HepG2 (cell line): ENCODE results near the gene C1orf116. TPM values are rescaled to one million over a fixed set of nuclear protein-coding genes. Genes with fewer than 3 reads are reported as not detected.

Source experiments
- AKAP8 ChIP-seq: sonication (generic); formaldehyde crosslinking; IDR thresholded peaks from 2 replicates; pipeline ENCODE4 v1.5.1; 2020; ENCODE audit warnings: mild to moderate bottlenecking, missing genetic modification reagents
- CBFB ChIP-seq: sonication (generic); formaldehyde crosslinking; IDR thresholded peaks from 2 replicates; pipeline ENCODE4 v1.4.0; 2020; ENCODE audit warnings: missing genetic modification reagents
- ELF3 ChIP-seq: IDR thresholded peaks from 2 replicates; pipeline ENCODE4 v1.6.1; 2016; ENCODE audit warnings: missing genetic modification reagents, missing compliant biosample characterization
- ERF ChIP-seq: IDR thresholded peaks from 2 replicates; pipeline ENCODE4 v1.6.1; 2018; ENCODE audit warnings: missing biosample characterization, missing genetic modification reagents
- FIP1L1 ChIP-seq: fragments of 200-400 bp; formaldehyde crosslinking; IDR thresholded peaks from 2 replicates; pipeline ENCODE4 v1.6.1; 2018; ENCODE audit warnings: low read depth, mild to moderate bottlenecking, low read length, moderate library complexity, borderline replicate concordance; ENCODE audit not compliant: insufficient read depth
- FOXA1 ChIP-seq, 2 experiments: fragments of 450-650 bp in 1 of 2; sonication (generic) in 1 of 2; formaldehyde crosslinking in 1 of 2; IDR thresholded peaks; 2 replicates each; pipeline versions ENCODE4 v1.4.0 to v1.6.1; 2016 to 2020; ENCODE audit warnings: missing genetic modification reagents in 1 of 2
- GATAD2A ChIP-seq: IDR thresholded peaks from 2 replicates; pipeline ENCODE4 v1.6.1; 2016
- HHEX ChIP-seq: IDR thresholded peaks from 2 replicates; pipeline ENCODE4 v1.6.1; 2016; ENCODE audit warnings: control low read depth
- HMG20B ChIP-seq: conservative IDR thresholded peaks from 2 replicates; pipeline ENCODE4 v1.6.1; 2016; ENCODE audit warnings: missing genetic modification reagents, missing compliant biosample characterization
- KMT2B ChIP-seq: IDR thresholded peaks from 2 replicates; pipeline ENCODE4 v1.6.1; 2016; ENCODE audit warnings: missing genetic modification reagents, missing compliant biosample characterization
- MBD4 ChIP-seq: IDR thresholded peaks from 2 replicates; pipeline ENCODE4 v1.6.1; 2012; ENCODE audit warnings: low read length, inconsistent platforms, borderline replicate concordance
- NFYB ChIP-seq: sonication (generic); formaldehyde crosslinking; IDR thresholded peaks from 2 replicates; pipeline ENCODE4 v1.4.0; 2020; ENCODE audit warnings: missing genetic modification reagents
- NR3C1 ChIP-seq: sonication (generic); formaldehyde crosslinking; IDR thresholded peaks from 2 replicates; pipeline ENCODE4 v1.4.0; 2020; ENCODE audit warnings: missing genetic modification reagents
- RCOR2 ChIP-seq: IDR thresholded peaks from 2 replicates; pipeline ENCODE4 v1.6.1; 2016; ENCODE audit warnings: missing biosample characterization, missing genetic modification reagents
- SOX6 ChIP-seq, 2 experiments: fragments of 450-650 bp in 1 of 2; sonication (generic) in 1 of 2; formaldehyde crosslinking in 1 of 2; IDR thresholded peaks; 2 replicates each; pipeline versions ENCODE4 v1.4.0 to v1.6.1; 2017 to 2020; ENCODE audit warnings: antibody characterized with exemption in 1 of 2, mild to moderate bottlenecking in 1 of 2, missing genetic modification reagents in 1 of 2
- YEATS2 ChIP-seq: sonication (generic); formaldehyde crosslinking; IDR thresholded peaks from 2 replicates; pipeline ENCODE4 v1.4.0; 2020; ENCODE audit warnings: missing genetic modification reagents, borderline replicate concordance
- ZBTB38 ChIP-seq: sonication (generic); formaldehyde crosslinking; IDR thresholded peaks from 2 replicates; pipeline ENCODE4 v1.5.1; 2020; ENCODE audit warnings: mild to moderate bottlenecking, missing genetic modification reagents
- ZNF10 ChIP-seq: sonication (generic); formaldehyde crosslinking; IDR thresholded peaks from 2 replicates; pipeline ENCODE4 v1.4.0; 2020; ENCODE audit warnings: mild to moderate bottlenecking, low read depth, missing genetic modification reagents, borderline replicate concordance
- ZNF124 ChIP-seq: sonication (generic); formaldehyde crosslinking; IDR thresholded peaks from 2 replicates; pipeline ENCODE4 v1.4.0; 2020; ENCODE audit warnings: missing genetic modification reagents
- ZNF230 ChIP-seq: sonication (generic); formaldehyde crosslinking; IDR thresholded peaks from 2 replicates; pipeline ENCODE4 v1.4.0; 2020; ENCODE audit warnings: mild to moderate bottlenecking, missing genetic modification reagents
- ZNF296 ChIP-seq: sonication (generic); formaldehyde crosslinking; conservative IDR thresholded peaks from 2 replicates; pipeline ENCODE4 v1.5.0; 2020; ENCODE audit warnings: mild to moderate bottlenecking, missing genetic modification reagents
- ZNF788 ChIP-seq: sonication (generic); formaldehyde crosslinking; IDR thresholded peaks from 2 replicates; pipeline ENCODE4 v1.5.0; 2020; ENCODE audit warnings: mild to moderate bottlenecking, missing genetic modification reagents, borderline replicate concordance
- ZSCAN25 ChIP-seq: sonication (generic); formaldehyde crosslinking; IDR thresholded peaks from 2 replicates; pipeline ENCODE4 v1.8.0; 2022; ENCODE audit warnings: mild to moderate bottlenecking, missing genetic modification reagents
- polyA plus RNA-seq, 8 experiments: library from polyadenylated mRNA; depleted of rRNA in 3 of 8; stranded (reverse) in 7 of 8; unstranded in 1 of 8; fragments of >200 nt; fragmentation: Illumina TruSeq in 4 of 8; extraction: Trizol in 4 of 8; gene quantifications; 2 replicates each; pipeline versions ENCODE4 v1.2.1 to v1.2.3, GENCODE V29; 2011 to 2016; ENCODE audit warnings: low read depth in 4 of 8, missing spikeins in 1 of 8, mixed read lengths in 1 of 8; ENCODE audit not compliant: insufficient read depth in 1 of 8
- total RNA-seq, 5 experiments: library from RNA; depleted of rRNA; stranded (reverse); fragments of >200 nt; fragmentation: Illumina TruSeq; extraction: Trizol; gene quantifications; 2 replicates each; pipeline ENCODE4 v1.2.3, GENCODE V29; 2016; ENCODE audit warnings: low read depth in 1 of 5
- TF ChIP-seq, protein P1 (sequence below): sonication (generic); formaldehyde crosslinking; IDR thresholded peaks from 2 replicates; pipeline ENCODE4 v1.9.0; 2021; ENCODE audit warnings: missing genetic modification reagents, mild to moderate bottlenecking, borderline replicate concordance
- TF ChIP-seq, protein P2 (sequence below): IDR thresholded peaks from 2 replicates; pipeline ENCODE4 v1.6.1; 2018; ENCODE audit warnings: missing genetic modification reagents
- TF ChIP-seq, protein P3 (sequence below): IDR thresholded peaks from 2 replicates; pipeline ENCODE4 v1.6.1; 2016; ENCODE audit warnings: mild to moderate bottlenecking, missing biosample characterization, missing genetic modification reagents
- TF ChIP-seq, protein P4 (sequence below): fragments of 450-650 bp; IDR thresholded peaks from 2 replicates; pipeline ENCODE4 v1.6.1; 2017

Gene C1orf116
- total and polyA plus RNA-seq, 2 of the 13 experiments (the other 11 are each of a cell fraction or from before 2014, with no cell fraction given): 0.51 to 0.95 TPM

DNA sequence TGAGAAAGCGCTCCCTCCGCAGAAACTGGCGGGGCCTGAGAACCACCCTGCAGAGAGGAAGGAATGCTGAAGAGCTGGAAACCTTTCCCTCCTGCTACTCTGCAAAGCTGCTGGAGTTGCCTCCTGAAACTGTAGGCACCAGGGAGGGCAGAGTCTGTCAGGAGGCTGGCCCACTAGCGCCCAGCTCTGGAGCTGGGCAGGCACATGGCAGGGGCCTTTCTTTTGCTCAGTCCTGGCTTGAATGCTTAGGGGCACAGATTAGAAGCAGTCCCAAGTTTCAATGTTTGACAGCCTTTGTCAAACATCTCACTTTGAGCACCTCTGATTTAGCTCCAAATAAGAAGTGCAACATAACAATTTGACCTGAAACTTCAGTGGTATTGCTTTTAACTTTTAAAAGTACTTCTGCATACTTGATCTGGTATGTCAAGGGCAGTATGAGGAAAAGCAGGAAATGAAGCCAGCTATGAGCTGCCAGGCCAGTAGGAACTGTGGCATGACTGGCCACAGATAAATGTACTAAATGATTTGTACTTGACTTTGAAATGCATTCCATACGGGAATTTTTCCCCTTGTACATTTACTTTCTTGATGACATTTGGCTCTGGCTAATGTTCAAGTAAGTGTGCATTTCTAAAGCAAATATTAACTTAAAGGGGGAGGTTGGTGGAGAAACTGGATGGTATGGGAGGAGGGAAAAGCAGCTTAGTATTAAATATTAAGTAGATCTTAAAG is 7.2 kb downstream of the C1orf116 start (continued):
- TF ChIP-seq, protein P1, sequence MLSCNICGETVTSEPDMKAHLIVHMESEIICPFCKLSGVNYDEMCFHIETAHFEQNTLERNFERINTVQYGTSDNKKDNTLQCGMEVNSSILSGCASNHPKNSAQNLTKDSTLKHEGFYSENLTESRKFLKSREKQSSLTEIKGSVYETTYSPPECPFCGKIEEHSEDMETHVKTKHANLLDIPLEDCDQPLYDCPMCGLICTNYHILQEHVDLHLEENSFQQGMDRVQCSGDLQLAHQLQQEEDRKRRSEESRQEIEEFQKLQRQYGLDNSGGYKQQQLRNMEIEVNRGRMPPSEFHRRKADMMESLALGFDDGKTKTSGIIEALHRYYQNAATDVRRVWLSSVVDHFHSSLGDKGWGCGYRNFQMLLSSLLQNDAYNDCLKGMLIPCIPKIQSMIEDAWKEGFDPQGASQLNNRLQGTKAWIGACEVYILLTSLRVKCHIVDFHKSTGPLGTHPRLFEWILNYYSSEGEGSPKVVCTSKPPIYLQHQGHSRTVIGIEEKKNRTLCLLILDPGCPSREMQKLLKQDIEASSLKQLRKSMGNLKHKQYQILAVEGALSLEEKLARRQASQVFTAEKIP: no peak
- TF ChIP-seq HHEX (CRISPR knock-in tag) (peak; percentile 64), NFYB (CRISPR knock-in tag) (no peak), ZNF788 (CRISPR knock-in tag) (no peak), NR3C1 (CRISPR knock-in tag) (no peak), ZNF124 (CRISPR knock-in tag) (no peak), MBD4 (peak; percentile 44; the same call in 1 of the 2 replicates), ERF (CRISPR knock-in tag) (peak; percentile 42; the same call in 1 of the 2 replicates), SOX6 (IDR thresholded peaks at IDR 0.05) (no peak), SOX6 (CRISPR knock-in tag; IDR thresholded peaks at IDR 0.05) (peak; percentile 64), ZBTB38 (no peak), ZNF10 (CRISPR knock-in tag) (no peak), HMG20B (0 out of 2 replicates have a peak, but pooled peaks have one; percentile 17), ZNF230 (CRISPR knock-in tag) (no peak), FOXA1 (IDR thresholded peaks at IDR 0.05) (0 out of 2 replicates have a peak, but pooled peaks have one; percentile 37), FOXA1 (CRISPR knock-in tag; IDR thresholded peaks at IDR 0.05) (peak; percentile 78), ZNF296 (no peak), CBFB (CRISPR knock-in tag) (no peak), FIP1L1 (no peak), ZSCAN25 (CRISPR knock-in tag) (no peak), RCOR2 (CRISPR knock-in tag) (no peak), GATAD2A (peak; percentile 76), ELF3 (CRISPR knock-in tag) (peak; percentile 86), YEATS2 (no peak), KMT2B (CRISPR knock-in tag) (no peak), AKAP8 (CRISPR knock-in tag) (no peak)
- TF ChIP-seq, protein P2, sequence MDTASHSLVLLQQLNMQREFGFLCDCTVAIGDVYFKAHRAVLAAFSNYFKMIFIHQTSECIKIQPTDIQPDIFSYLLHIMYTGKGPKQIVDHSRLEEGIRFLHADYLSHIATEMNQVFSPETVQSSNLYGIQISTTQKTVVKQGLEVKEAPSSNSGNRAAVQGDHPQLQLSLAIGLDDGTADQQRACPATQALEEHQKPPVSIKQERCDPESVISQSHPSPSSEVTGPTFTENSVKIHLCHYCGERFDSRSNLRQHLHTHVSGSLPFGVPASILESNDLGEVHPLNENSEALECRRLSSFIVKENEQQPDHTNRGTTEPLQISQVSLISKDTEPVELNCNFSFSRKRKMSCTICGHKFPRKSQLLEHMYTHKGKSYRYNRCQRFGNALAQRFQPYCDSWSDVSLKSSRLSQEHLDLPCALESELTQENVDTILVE (CRISPR knock-in tag): no peak
- TF ChIP-seq, protein P3, sequence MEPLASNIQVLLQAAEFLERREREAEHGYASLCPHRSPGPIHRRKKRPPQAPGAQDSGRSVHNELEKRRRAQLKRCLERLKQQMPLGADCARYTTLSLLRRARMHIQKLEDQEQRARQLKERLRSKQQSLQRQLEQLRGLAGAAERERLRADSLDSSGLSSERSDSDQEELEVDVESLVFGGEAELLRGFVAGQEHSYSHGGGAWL (CRISPR knock-in tag): no peak
- TF ChIP-seq, protein P4, sequence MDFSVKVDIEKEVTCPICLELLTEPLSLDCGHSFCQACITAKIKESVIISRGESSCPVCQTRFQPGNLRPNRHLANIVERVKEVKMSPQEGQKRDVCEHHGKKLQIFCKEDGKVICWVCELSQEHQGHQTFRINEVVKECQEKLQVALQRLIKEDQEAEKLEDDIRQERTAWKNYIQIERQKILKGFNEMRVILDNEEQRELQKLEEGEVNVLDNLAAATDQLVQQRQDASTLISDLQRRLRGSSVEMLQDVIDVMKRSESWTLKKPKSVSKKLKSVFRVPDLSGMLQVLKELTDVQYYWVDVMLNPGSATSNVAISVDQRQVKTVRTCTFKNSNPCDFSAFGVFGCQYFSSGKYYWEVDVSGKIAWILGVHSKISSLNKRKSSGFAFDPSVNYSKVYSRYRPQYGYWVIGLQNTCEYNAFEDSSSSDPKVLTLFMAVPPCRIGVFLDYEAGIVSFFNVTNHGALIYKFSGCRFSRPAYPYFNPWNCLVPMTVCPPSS: no peak
